GM12891 (cell line): ENCODE results near the gene ARFIP1.

Experiments
- POLR2A ChIP-seq: IDR thresholded peaks from 2 replicates; pipeline ENCODE4 v1.6.1; 2011; ENCODE audit warnings: low read depth, low read length, control low read depth
- TAF1 ChIP-seq: IDR thresholded peaks from 2 replicates; pipeline ENCODE4 v1.6.1; 2011; ENCODE audit warnings: low read depth, low read length, control low read depth

- TF ChIP-seq TAF1, result no peak
- TF ChIP-seq POLR2A, result no peak
Observed at GRCh38 chr4:152940461-152940860, 160.7 kb downstream of the ARFIP1 start.
